ENCODE measurements around the gene CFAP97D2.

DNA sequence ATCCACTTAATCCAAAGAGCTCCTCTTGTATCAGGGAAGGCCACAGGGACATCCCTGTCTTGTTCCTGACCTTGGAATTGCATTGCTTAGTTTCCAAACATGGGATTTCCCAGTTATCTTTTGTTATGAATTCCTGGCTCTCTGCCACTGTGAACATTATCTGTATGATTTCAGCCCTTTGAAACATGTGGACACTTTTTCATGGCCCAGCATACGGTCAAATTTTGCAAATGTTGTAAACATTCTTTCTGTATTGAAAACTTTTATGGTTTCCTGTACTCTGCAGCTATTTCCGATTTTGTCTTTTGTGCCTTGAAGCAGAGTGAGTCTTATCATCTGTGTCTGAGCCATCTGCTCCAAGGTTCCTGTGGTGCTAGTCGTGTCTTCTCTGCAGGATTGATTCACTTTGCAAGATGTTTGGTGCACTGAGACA is 4.5 kb upstream of the CFAP97D2 start:
- TF ChIP-seq POLR2AphosphoS5 (IDR thresholded peaks at IDR 0.05; ENCODE audit: borderline replicate concordance, low read depth, low read length): no peak
- TF ChIP-seq EZH2 (IDR thresholded peaks at IDR 0.05): no peak

All from SK-N-MC (cell line).